ENCODE data around the gene SLC5A10.

The SLC5A10 gene

GRCh38 chr17:18988546-18989173 is 36.7 kb downstream of the SLC5A10 start:
- Histone ChIP-seq H3K27me3 (replicated peaks; ENCODE audit: insufficient read depth, low read length) (no peaks in the 10 kb centered on the region), H4K20me1 (ENCODE audit: insufficient read depth, low read length) (no peaks in the 10 kb centered on the region), H3K27ac (ENCODE audit: low read length) (no peak overlapping the region), H3K4me1 (ENCODE audit: low read length) (peaks cover 16% of the 10 kb centered on the region), H3F3A (ENCODE audit: insufficient read depth, low read length) (peaks cover 7% of the 10 kb centered on the region; the same call in 1 of the 2 replicates), H3K36me3 (replicated peaks; ENCODE audit: insufficient read depth, low read length) (no peaks in the 10 kb centered on the region), H3K9me3 (replicated peaks; ENCODE audit: insufficient read depth, low read length) (no peaks in the 10 kb centered on the region), H3K4me3 (ENCODE audit: low read length) (no peak overlapping the region), H3K79me2 (ENCODE audit: low read length) (peaks cover 31% of the 10 kb centered on the region), H2AFZ (ENCODE audit: low read length) (no peak overlapping the region), H3K4me2 (ENCODE audit: low read depth, low read length) (no peak overlapping the region), H3K9ac (ENCODE audit: low read length) (no peak overlapping the region), H3K9me2 (replicated peaks; ENCODE audit: insufficient read depth, low read length) (no peaks in the 10 kb centered on the region)
- no peak for TF ChIP-seq EZH2 (optimal IDR thresholded peaks at IDR 0.05; ENCODE audit: low read depth, low read length)
- DNase-seq = no peak

- Histone ChIP-seq H3K27me3 (replicated peaks; ENCODE audit: insufficient read depth, low read length) (no peaks in the 10 kb centered on the region), H3K9ac (ENCODE audit: low read length) (no peak overlapping the region), H3K27ac (ENCODE audit: low read length) (no peak overlapping the region), H3K4me3 (ENCODE audit: low read length) (no peak overlapping the region), H3F3A (ENCODE audit: insufficient read depth, low read length) (peaks cover 8% of the 10 kb centered on the region; the same call in 1 of the 2 replicates), H3K4me2 (ENCODE audit: low read depth, low read length) (no peak overlapping the region), H3K79me2 (ENCODE audit: low read length) (peaks cover 47% of the 10 kb centered on the region), H3K9me2 (replicated peaks; ENCODE audit: insufficient read depth, low read length) (no peaks in the 10 kb centered on the region), H2AFZ (ENCODE audit: low read length) (no peak overlapping the region), H3K4me1 (ENCODE audit: low read length) (peaks cover 24% of the 10 kb centered on the region), H4K20me1 (ENCODE audit: insufficient read depth, low read length) (no peaks in the 10 kb centered on the region), H3K36me3 (replicated peaks; ENCODE audit: insufficient read depth, low read length) (no peaks in the 10 kb centered on the region), H3K9me3 (replicated peaks; ENCODE audit: insufficient read depth, low read length) (no peaks in the 10 kb centered on the region)
- TF ChIP-seq CTCF (IDR thresholded peaks at IDR 0.05; ENCODE audit: low read length) = no peak
- DNase-seq = no peak
Observed at GRCh38 chr17:18990331-18990730, 38.4 kb downstream of the SLC5A10 start.

- Histone ChIP-seq H4K20me1 (ENCODE audit: insufficient read depth, low read length) (no peaks in the 10 kb centered on the region), H3K9ac (ENCODE audit: low read length) (no peak overlapping the region), H3K27ac (ENCODE audit: low read length) (no peak overlapping the region), H3K4me1 (ENCODE audit: low read length) (peaks cover 24% of the 10 kb centered on the region), H2AFZ (ENCODE audit: low read length) (no peak overlapping the region), H3K4me3 (ENCODE audit: low read length) (no peak overlapping the region), H3K9me3 (replicated peaks; ENCODE audit: insufficient read depth, low read length) (no peaks in the 10 kb centered on the region), H3K79me2 (ENCODE audit: low read length) (peaks cover 54% of the 10 kb centered on the region), H3K36me3 (replicated peaks; ENCODE audit: insufficient read depth, low read length) (no peaks in the 10 kb centered on the region), H3K9me2 (replicated peaks; ENCODE audit: insufficient read depth, low read length) (no peaks in the 10 kb centered on the region), H3K27me3 (replicated peaks; ENCODE audit: insufficient read depth, low read length) (no peaks in the 10 kb centered on the region), H3K4me2 (ENCODE audit: low read depth, low read length) (no peak overlapping the region), H3F3A (ENCODE audit: insufficient read depth, low read length) (peaks cover 8% of the 10 kb centered on the region; the same call in 1 of the 2 replicates)
- DNase-seq = no peak
- TF ChIP-seq CTCF (IDR thresholded peaks at IDR 0.05; ENCODE audit: low read length) (no peak), EZH2 (optimal IDR thresholded peaks at IDR 0.05; ENCODE audit: low read depth, low read length) (no peak), EZH2phosphoT487 (IDR thresholded peaks at IDR 0.05; ENCODE audit: low read length) (no peak)
Observed at GRCh38 chr17:18991531-18992315, 39.8 kb downstream of the SLC5A10 start.
